Renal pelvis (tissue), 4 donors: ENCODE data around the gene TRIM54. TPM values are rescaled to one million over a fixed set of nuclear protein-coding genes. Genes with fewer than 3 reads are reported as not detected.
"Not testable (repeated sequence)": the region's sequence is repeated elsewhere in the genome, so short reads cannot be mapped to it uniquely, and the experiment has no call there.

ENCODE experiments used
- DNase-seq: peaks from one replicate; pipeline ENCODE4 v3.0.0-alpha.2; 2013
- polyA plus RNA-seq, 3 donors: library from polyadenylated mRNA; unstranded; fragments of 120-200 nt; gene quantifications; one replicate each; pipeline ENCODE4 v1.2.1, GENCODE V29; 2013; ENCODE audit not compliant: insufficient read length in 3 of 3

TRIM54 gene
- polyA plus RNA-seq, 3 donors, result 4.4 to 8.2 (median 7.6) TPM

DNA sequence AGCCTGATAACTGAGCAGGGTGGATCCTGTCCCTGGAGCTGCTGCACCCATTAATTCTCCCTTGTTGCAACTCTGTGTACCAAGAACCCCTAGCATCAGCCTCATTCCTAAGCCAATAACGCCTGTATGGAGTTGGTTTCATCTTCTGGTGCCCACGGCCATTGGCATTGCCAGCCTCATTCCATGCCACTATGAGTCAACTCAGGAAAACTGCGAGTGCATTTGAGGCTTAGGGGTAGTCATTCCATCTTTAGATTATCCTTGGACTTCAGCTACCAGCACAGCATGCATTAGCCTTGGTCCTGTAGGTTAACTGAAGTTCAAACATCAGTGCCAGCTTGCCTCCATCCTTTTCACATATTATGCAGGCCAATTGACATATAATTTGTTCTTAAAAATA lies 1.4 kb upstream of the TRIM54 start:
- DNase-seq, result no peak

GRCh38 chr2:27281442-27281841 lies 787 bp upstream of the TRIM54 start:
- DNase-seq, result no peak

- DNase-seq, result no peak
These were observed 663 bp downstream of the TRIM54 start for GRCh38 chr2:27282892-27283291.

DNA sequence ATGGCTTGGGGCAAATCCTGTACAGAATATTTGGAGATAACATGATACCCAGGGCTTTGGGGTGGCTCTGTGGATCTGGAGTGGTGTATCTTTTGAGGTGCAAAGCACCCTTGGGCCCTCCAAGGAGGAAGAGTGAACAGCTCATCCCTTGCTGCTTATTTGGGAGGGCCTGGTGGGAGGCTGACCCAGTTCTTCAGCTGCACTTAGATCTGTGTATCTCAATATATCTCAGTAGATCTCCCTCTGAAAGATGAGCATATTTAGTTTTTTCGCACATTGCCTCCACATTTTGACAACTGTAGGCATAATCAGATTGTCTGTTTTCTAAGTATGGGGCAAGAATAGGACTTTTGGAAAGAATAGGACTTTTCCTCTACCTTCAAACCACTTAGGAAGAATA lies 2.8 kb downstream of the TRIM54 start:
- DNase-seq, result no peak

- no peak for DNase-seq
These were observed 3.3 kb downstream of the TRIM54 start for GRCh38 chr2:27285481-27285880.

GRCh38 chr2:27288610-27289009 lies 6.4 kb downstream of the TRIM54 start:
- DNase-seq, result no peak

- no peak for DNase-seq
These were observed 8.3 kb downstream of the TRIM54 start for GRCh38 chr2:27290549-27290948.

- no peak for DNase-seq
These were observed 9.6 kb downstream of the TRIM54 start for GRCh38 chr2:27291865-27292264.

DNA sequence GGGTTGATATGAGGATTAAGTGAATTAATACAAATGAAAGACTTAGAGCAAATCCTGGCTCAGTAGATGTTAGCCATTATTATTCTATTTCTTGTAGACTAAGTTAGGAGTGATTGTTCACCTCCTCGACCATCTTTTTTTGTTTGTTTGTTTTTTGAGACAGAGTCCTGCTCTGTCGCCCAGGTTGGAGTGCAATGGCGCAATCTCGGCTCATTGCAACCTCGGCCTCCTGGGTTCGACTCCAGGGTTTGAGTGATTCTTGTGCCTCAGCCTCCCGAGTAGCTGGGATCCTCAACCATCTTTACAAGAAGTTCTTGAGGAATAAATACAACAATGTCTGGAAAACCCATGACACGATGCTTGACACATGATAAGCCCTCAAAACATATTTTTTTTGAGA lies 12.7 kb downstream of the TRIM54 start:
- no peak for DNase-seq

- DNase-seq, result no peak
These were observed 14.3 kb downstream of the TRIM54 start for GRCh38 chr2:27296481-27296880.

GRCh38 chr2:27297195-27297594 lies 15.0 kb downstream of the TRIM54 start:
- DNase-seq, result no peak

- no peak for DNase-seq
These were observed 16.3 kb downstream of the TRIM54 start for GRCh38 chr2:27298391-27299080.

DNA sequence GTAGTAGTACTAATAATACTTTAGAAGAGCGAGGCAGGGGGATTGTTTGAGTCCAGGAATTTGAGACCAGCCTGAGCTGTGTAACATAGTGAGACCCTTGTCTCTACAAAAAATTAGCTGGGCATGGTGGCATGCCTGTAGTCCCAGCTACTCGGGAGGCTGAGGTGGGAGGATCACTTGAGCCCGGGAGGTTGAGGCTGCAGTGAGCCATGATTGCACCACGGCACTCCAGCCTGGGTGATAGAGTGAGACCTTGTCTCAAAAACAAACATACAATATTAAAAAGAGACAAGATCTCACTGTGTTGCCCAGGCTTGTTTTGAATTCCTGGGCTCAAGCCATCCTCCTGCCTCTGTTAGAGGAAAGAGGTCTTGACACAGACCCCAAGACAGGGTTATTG lies 18.4 kb downstream of the TRIM54 start:
- DNase-seq, result not testable (repeated sequence)

DNA sequence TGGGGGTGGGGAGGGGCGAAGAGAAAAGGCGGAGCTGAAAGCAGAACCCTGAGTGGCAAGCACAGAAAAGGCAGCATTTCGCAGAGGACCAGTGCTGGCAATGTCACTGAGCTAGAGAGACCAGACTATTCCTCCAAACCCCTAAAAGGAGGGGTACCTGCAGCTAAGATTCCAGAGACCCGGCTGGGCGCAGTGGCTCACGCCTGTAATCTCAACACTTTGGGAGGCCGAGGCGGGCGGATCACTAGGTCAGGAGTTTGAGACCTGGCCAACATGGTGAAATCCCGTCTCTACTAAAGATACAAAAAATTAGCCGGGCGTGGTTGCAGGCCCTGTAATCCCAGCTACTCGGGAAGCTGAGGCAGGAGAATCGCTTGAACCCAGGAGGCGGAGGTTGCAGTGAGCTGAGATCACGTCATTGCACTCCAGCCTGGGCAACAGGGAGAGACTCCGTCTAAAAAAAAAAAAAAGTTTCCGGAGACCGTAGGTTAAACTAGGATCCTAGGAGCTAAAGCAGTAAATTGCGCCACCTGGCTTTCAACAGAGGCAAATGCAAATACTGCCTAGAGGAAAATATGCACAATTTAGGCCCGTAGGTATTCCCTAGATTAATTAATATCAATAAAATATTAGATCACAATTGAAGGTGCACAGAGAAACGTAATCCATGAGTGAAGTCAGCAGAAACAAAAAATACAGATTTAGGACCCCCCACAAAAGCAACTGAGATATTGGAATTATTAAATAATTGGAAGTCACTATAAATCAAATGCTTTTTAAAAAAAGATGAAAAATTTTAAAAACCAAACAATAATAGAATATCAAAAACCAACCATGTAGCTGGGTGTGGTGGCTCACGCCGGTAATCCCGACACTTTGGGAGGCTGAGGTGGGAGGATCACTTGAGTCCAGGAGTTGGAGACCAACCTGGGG lies 21.1 kb downstream of the TRIM54 start:
- DNase-seq, result no peak

- DNase-seq, result no peak
These were observed 22.4 kb downstream of the TRIM54 start for GRCh38 chr2:27304488-27305240.

DNA sequence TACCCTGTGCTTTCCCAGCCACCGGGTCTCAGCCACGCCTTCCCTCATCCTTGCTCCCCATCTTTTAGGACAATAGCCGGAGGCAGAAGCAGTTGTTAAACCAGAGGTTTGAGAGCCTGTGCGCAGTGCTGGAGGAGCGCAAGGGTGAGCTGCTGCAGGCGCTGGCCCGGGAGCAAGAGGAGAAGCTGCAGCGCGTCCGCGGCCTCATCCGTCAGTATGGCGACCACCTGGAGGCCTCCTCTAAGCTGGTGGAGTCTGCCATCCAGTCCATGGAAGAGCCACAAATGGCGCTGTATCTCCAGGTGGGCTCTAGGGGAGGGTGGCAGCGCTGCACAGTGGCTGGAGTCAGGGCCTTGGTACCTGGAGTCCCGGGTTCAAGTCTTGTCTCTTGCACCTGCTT lies 23.3 kb downstream of the TRIM54 start:
- DNase-seq, result no peak

DNA sequence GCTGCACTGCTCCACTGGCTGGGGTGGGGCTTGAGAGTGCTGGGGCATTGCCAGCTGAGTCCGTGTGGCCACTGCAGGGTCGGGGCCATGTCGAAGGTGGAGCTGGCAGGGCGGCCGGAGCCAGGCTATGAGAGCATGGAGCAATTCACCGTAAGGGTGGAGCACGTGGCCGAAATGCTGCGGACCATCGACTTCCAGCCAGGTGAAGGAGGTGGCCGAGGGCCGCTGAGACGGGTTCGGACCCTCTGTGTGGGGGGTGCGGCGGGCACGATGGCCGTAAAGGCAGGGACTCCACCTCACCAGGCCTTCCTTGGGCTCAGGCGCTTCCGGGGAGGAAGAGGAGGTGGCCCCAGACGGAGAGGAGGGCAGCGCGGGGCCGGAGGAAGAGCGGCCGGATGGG lies 23.9 kb downstream of the TRIM54 start:
- DNase-seq, result no peak

DNA sequence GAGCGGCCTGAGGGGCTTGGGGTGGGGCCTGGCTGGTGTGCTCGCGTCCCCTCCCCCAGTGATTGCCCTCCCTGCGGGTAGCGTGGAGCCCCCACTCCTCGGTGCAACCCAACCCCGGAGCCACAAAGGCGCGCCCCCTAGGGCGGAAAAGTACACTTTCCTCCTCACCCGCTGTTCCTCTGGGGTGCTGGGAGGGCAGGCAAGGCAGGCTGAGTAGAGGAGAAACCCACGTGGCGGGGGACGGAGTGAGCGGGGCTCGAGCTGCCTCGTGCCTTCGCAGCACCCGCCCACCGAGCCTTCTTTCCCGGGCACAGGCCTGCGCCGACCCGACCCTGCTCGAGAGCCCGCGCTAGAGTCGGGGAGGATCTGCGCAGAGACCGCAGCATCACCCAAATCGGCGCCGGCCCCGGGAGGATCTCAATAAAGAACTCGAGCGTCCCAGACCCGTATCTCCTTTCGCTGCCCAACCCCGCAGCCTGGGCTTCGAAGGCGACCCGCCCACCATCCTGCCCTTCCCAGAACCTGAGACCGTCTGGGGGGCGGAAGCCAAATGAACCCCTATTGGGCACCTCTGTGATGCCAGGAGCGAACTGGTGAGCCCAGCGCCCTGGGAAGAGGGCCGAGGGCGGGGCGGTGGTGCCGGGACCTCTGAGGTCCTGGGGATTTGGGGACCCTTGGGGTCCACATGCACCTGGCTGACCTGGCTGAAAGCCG lies 24.5 kb downstream of the TRIM54 start:
- DNase-seq, result no peak

- no peak for DNase-seq
These were observed 25.0 kb downstream of the TRIM54 start for GRCh38 chr2:27307287-27307544.

DNA sequence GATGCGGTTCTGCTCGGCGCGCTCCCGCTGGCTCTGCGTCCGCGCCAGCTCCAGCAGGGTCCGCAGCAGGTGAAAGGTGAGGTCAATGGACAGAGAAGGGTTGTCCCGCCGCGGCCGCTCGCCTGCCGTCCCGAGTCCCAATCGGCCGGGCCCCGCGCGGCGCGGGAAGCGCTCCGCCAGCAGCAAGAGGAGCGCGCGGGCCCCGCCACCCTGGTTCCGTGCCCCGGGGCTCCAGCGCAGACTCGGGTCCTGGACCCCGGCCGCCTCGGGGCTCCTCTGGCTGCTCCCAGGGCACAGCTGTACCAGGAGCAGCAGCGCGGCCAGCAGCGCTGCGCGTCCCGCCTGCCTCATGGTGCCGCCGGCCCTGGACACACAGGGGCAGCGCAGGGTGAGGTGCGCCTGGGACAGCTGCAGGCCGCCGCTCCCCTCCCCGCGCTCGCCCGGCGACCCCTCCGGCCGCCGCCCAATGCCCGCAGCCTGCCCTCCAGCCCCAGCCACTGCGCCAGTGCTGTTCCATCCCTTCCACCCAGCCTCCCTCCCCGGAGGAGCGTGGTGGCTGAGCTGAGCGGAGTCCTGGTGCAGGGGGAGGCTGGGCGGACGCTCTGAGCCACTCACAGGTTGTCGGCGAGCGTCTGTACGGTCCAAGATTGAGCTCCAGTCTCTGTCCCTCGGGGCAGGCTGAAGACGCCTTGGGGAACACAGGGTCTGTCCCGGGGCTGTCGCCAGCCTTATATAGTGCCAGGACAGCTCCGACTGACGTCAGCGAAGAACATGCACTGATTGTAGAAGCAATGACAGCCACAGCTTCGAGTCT lies 25.5 kb downstream of the TRIM54 start:
- DNase-seq, result no peak

- peak; percentile 74 for DNase-seq
These were observed 26.2 kb downstream of the TRIM54 start, which contains the start of gene UCN for GRCh38 chr2:27308359-27308881. TSS of gene UCN (minus strand) at chr2:27308445. CDS start at chr2:27307895, 550 bp downstream.
